GM21576 (cell line): Measurements from ENCODE around the gene IDE.
A peak's percentile ranks its signal among the peaks of the same experiment; 100 is the strongest.
"Not testable (repeated sequence)": the region's sequence is repeated elsewhere in the genome, so short reads cannot be mapped to it uniquely, and the experiment has no call there.

ENCODE experiments used
- ATAC-seq: cut with Tn5 transposase; IDR thresholded peaks from one replicate; pipeline ENCODE4 v1.9.1; 2021; ENCODE audit warnings: mild to moderate bottlenecking, moderate library complexity; ENCODE audit not compliant: unreplicated experiment

Gene IDE

GRCh38 chr10:92573798-92574547 is at the start of gene IDE:
TSS of gene IDE (minus strand) at chr10:92574093. CDS start at chr10:92574019, 74 bp downstream.
- peak; percentile 68 for ATAC-seq

DNA sequence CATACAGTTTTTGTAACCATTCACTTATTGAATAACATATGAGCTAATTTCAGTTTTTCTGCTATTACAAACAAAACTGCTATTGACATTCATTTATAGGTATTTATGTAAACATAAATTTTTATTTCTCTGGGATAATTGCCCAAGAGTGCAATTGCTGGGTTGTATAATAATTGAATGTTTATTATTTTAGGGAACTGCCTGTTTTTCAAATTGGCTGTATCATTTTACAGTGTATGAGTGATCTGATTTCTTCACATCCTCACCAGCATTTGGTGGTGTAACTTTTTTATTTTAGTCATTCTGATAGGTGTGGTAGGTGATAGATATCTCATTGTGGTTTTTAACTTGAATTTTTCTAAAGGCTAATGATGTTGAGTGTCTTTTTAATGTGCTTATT is 45.5 kb upstream of the IDE start:
- no peak for ATAC-seq

DNA sequence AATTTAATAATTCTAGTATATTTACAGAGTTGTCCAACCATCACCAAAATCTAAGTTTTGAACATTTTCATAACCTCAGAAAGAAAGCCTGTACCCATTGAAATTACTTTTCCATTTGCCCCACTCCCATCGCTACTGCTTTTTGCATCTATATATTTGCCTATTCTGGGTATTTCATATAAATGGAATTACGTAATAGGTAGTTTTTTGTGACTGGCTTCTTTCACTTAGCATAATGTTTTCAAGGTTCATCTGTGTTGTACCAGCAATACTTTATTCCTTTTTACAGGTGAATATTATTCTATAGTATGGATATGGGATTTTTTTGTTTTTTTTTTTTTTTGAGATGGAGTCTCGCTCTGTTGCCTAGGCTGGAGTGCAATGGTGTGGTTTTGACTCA is 41.6 kb upstream of the IDE start:
- ATAC-seq, result no peak

GRCh38 chr10:92604841-92605240 is 30.9 kb upstream of the IDE start:
- no peak for ATAC-seq

GRCh38 chr10:92598321-92598720 is 24.4 kb upstream of the IDE start:
- ATAC-seq, result no peak

GRCh38 chr10:92595505-92595904 is 21.6 kb upstream of the IDE start:
- no peak for ATAC-seq

- no peak for ATAC-seq
These were observed 20.0 kb upstream of the IDE start for GRCh38 chr10:92593619-92594588.

GRCh38 chr10:92592761-92593618 is 19.1 kb upstream of the IDE start, which contains the start of gene KIF11:
TSS of gene KIF11 (plus strand) at chr10:92593130. CDS start at chr10:92593376, 246 bp downstream.
- peak; percentile 66 for ATAC-seq

- peak; percentile 77 for ATAC-seq
These were observed 17.7 kb upstream of the IDE start for GRCh38 chr10:92591550-92592022.

DNA sequence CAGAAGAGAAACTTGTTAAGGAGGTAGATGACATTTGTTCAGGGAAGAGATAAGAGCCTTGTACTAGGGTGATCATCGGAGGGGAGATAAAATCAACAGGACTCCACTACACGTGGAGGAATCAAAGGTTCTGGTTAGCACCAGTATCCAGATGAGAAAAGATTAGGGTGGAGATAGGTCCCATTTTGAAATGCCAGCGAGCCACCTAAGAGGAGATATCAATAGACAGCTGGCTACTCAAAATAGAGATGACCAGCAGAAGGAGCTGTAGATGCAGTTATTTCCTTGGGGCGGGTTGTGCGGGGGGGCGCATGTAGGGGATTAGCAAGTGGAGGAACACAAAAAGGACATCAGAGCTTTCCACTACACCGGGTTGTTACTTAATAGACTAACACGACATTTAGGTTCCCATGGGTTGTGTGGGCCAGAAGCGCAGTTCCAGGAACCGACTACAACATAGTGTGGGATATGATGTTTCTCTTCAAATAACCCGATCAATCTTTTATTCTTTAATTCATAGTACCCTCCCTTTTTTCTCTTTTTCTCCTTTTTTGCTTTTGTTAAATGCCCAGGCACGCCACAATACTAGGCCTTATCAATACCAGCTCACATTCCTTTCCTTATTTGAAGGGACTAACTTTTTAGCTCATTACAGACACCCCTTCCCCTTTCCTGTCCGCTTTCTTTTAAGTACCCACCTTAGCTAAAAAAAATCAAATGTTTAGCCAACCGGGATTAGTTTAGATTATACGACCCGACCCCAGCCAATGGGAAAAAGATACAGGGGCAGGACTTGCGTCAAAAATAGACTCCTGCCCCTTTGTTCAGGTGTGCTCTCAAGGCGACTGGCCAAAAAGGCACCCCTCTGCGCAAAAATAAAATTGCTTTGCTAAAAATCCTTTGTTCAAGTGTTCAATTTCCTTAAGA is 17.0 kb upstream of the IDE start:
- ATAC-seq, result peak; percentile 4

- not testable (repeated sequence) for ATAC-seq
These were observed 8.5 kb upstream of the IDE start for GRCh38 chr10:92582347-92582746.

- ATAC-seq, result no peak
These were observed 2.1 kb upstream of the IDE start for GRCh38 chr10:92575961-92576360.

DNA sequence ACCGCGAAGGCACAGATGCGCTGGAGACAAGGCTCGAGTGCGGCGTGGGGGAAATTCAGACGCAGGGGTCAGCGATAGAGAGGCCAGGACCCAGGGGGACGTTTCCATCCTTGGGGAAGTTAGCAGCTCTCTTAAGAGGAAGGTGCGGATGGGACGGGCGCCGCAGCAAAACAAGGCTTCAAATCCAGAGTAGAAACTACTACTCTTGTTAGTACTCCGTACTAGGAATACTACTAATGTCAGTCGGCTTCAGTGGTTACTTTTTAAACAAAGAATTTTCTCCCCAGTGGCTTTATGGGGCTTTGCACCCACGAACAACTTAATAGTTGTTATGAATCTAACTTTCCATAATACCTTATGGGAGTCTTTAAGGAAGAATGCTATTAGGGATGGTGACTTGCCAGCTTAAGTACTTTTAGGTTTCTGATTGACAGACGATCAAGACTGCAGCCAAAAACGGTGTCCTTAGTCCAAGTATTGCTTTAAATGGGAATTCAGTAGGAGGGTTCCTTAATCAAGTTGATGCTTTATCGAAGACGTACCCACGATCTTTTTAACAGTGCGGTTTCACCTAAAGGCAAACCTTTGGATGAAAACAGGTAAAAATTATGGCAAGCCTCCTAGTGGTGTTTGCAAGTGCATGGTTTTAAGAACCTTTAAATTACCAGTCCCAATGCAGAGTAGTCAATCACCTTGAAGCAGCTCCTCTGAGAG is 812 bp upstream of the IDE start:
- peak; percentile 24 for ATAC-seq

- ATAC-seq, result peak; percentile 26
These were observed 649 bp downstream of the IDE start for GRCh38 chr10:92573091-92573797.

GRCh38 chr10:92572362-92573090 is 1.4 kb downstream of the IDE start:
- ATAC-seq, result no peak

- ATAC-seq, result no peak
These were observed 2.2 kb downstream of the IDE start for GRCh38 chr10:92571649-92572048.

- not testable (repeated sequence) for ATAC-seq
These were observed 4.2 kb downstream of the IDE start for GRCh38 chr10:92569663-92570062.

DNA sequence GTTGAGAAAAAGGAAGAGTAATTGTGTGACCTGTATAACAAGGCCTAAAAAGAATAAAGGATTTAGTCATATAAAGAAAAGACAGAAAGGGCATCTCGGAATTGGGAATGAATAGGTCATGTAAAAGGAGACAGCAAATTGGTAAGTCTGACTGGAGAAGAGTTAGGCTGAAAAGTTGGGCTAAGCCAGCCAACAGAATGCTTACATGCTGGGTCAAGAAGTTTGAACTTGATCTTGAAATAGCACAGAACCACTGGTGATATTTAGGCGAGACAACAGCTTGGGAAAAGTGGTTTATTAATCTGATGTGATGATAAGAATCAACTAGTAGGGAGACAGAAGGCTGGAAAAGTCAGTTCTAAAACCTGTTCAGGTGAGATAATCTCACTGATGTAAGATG is 4.8 kb downstream of the IDE start:
- no peak for ATAC-seq
